ENCODE measurements around the gene PPP1R9A. TPM values are rescaled to one million over a fixed set of nuclear protein-coding genes. Genes with fewer than 3 reads are reported as not detected.

The PPP1R9A gene
- total RNA-seq, 2 experiments from 2014 or later, result 0.07 TPM; not detected in 1

- Mint-ChIP-seq H3K27ac (no peak overlapping the region), H3K4me1 (no peaks in the 10 kb centered on the region), H3K4me3 (no peak overlapping the region), H3K9me3 (ENCODE audit: low read depth) (no peaks in the 10 kb centered on the region), H3K36me3 (no peaks in the 10 kb centered on the region), H3K27me3 (no peaks in the 10 kb centered on the region)
- ATAC-seq (no peak), DNase-seq (no peak)
- CTCF ChIA-PET, result interaction anchor here (0.7 kb wide), 1 partner anchor 465 kb away, joined by 3 read pairs; no protein-coding TSS in a partner anchor
Measured at GRCh38 chr7:95046494-95047240, 139.3 kb downstream of the PPP1R9A start.

- H3K9me3 Mint-ChIP-seq (ENCODE audit: low read depth), result no peaks in the 10 kb centered on the region
- H3K4me3 Mint-ChIP-seq, result no peak overlapping the region
- no peak for DNase-seq
- CTCF ChIA-PET, result no interaction called here
- no peaks in the 10 kb centered on the region for H3K36me3 Mint-ChIP-seq
- H3K27me3 Mint-ChIP-seq, result no peaks in the 10 kb centered on the region
- no peak overlapping the region for H3K27ac Mint-ChIP-seq
- H3K4me1 Mint-ChIP-seq, result no peaks in the 10 kb centered on the region
- no peak for ATAC-seq
Measured at GRCh38 chr7:95047291-95047690, 139.9 kb downstream of the PPP1R9A start.

DNA sequence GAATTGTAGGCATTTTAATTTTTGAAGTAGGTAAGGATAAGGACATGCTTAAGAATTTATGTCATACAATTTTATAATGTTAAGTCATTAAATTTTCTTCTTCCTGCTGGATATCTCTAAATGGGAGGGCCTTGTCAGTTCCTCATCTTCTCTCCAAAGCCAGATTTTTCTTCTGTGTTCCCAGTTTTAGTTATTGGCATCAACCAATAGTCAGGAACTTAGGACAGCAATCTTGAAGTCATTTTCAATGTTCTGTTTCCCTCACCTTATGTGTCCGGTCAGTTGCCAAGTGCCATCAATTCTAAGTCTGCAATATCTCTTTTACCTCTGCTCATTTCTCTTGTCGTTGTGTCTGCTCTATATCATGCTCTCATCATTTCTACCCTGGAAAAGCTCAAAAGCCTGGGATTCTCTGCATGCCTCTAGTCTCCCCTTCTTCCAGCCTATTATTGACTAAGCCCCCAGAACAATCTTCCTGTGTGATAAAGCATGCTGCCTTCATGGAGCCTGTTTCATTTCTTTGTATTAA lies 145.2 kb downstream of the PPP1R9A start:
- H3K27ac Mint-ChIP-seq, result no peak overlapping the region
- no peaks in the 10 kb centered on the region for H3K27me3 Mint-ChIP-seq
- no peak for ATAC-seq
- H3K9me3 Mint-ChIP-seq (ENCODE audit: low read depth), result no peaks in the 10 kb centered on the region
- H3K4me3 Mint-ChIP-seq, result no peak overlapping the region
- H3K4me1 Mint-ChIP-seq, result no peaks in the 10 kb centered on the region
- CTCF ChIA-PET, result no interaction called here
- no peaks in the 10 kb centered on the region for H3K36me3 Mint-ChIP-seq
- DNase-seq, result no peak

GRCh38 chr7:95054386-95054785 lies 147.0 kb downstream of the PPP1R9A start:
- H3K9me3 Mint-ChIP-seq (ENCODE audit: low read depth), result no peaks in the 10 kb centered on the region
- peaks cover 2% of the 10 kb centered on the region for H3K27me3 Mint-ChIP-seq
- H3K4me3 Mint-ChIP-seq, result no peak overlapping the region
- H3K4me1 Mint-ChIP-seq, result no peaks in the 10 kb centered on the region
- no peak for ATAC-seq
- H3K27ac Mint-ChIP-seq, result no peak overlapping the region
- no peaks in the 10 kb centered on the region for H3K36me3 Mint-ChIP-seq
- no peak for DNase-seq
- CTCF ChIA-PET, result no interaction called here

DNA sequence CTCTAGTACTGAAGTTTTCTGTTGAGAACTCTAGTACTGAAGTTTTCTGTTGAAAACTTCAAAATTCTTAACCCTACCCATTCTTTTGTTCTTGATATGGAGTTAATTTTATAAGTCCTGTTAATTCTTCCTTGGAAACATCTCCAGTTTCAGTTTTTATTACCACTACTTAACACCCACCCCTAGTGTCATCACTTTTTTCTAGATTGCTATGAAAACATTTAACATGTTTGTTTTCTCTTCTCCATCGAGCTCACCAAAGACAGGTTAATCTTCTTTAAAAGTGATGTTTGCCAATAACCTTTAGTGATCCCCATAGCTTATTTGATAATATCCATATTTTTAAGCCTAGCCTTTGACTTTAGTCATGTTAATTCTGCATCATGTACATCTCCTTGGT lies 147.9 kb downstream of the PPP1R9A start:
- CTCF ChIA-PET, result no interaction called here
- Mint-ChIP-seq H3K36me3 (no peaks in the 10 kb centered on the region), H3K27ac (no peak overlapping the region), H3K27me3 (peaks cover 2% of the 10 kb centered on the region), H3K9me3 (ENCODE audit: low read depth) (peaks cover 2% of the 10 kb centered on the region), H3K4me1 (no peaks in the 10 kb centered on the region), H3K4me3 (no peak overlapping the region)
- ATAC-seq (no peak), DNase-seq (no peak)

DNA sequence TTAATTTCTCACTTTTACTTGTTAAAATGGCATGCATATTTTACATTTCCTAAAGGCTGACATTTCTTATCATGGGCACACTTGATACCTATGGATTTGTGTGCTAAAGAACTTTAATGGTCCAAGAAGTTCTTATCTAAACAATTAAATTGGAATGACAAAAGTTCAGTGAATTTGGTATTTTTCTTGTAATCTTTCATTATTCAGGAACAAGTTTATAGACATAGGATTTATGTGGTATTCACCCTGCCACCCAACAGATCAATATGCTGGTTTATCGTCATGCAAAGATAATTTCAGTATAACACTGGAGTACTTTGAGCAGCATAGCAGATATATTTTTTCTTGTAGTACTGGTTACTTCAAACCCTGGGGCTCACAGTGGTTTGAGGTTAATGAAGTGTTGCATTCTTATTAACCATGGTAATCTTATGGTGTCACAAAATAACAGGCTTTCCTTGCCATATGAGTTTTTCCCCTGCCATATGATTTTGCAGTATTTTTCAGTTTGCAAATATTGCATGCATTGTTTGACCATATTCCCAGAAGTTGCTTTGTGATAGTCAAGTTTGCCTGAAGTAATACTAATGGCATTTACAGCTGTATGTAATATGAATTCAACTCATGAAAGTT lies 148.8 kb downstream of the PPP1R9A start:
- CTCF ChIA-PET, result no interaction called here
- Mint-ChIP-seq H3K9me3 (ENCODE audit: low read depth) (peaks cover 2% of the 10 kb centered on the region), H3K27me3 (peaks cover 2% of the 10 kb centered on the region), H3K4me3 (no peak overlapping the region), H3K4me1 (no peaks in the 10 kb centered on the region), H3K27ac (no peak overlapping the region), H3K36me3 (no peaks in the 10 kb centered on the region)
- no peak for ATAC-seq
- no peak for DNase-seq

- Mint-ChIP-seq H3K27me3 (peaks cover 2% of the 10 kb centered on the region), H3K9me3 (ENCODE audit: low read depth) (peaks cover 2% of the 10 kb centered on the region), H3K4me3 (no peak overlapping the region), H3K36me3 (no peaks in the 10 kb centered on the region), H3K4me1 (no peaks in the 10 kb centered on the region), H3K27ac (no peak overlapping the region)
- DNase-seq (no peak), ATAC-seq (no peak)
- CTCF ChIA-PET, result interaction anchor here (0.7 kb wide), 1 partner anchor 77 kb away, joined by 3 read pairs; no protein-coding TSS in a partner anchor
Measured at GRCh38 chr7:95056901-95057300, 149.5 kb downstream of the PPP1R9A start.

- Mint-ChIP-seq H3K4me3 (no peak overlapping the region), H3K9me3 (ENCODE audit: low read depth) (peaks cover 2% of the 10 kb centered on the region), H3K4me1 (no peaks in the 10 kb centered on the region), H3K27me3 (peaks cover 2% of the 10 kb centered on the region), H3K27ac (no peak overlapping the region), H3K36me3 (no peaks in the 10 kb centered on the region)
- ATAC-seq, result no peak
- DNase-seq, result no peak
- CTCF ChIA-PET, result no interaction called here
Measured at GRCh38 chr7:95059842-95060313, 152.5 kb downstream of the PPP1R9A start.

- Mint-ChIP-seq H3K4me3 (no peak overlapping the region), H3K9me3 (ENCODE audit: low read depth) (peaks cover 2% of the 10 kb centered on the region), H3K4me1 (no peaks in the 10 kb centered on the region), H3K27me3 (peaks cover 2% of the 10 kb centered on the region), H3K36me3 (no peaks in the 10 kb centered on the region), H3K27ac (no peak overlapping the region)
- no peak for ATAC-seq
- CTCF ChIA-PET, result no interaction called here
- no peak for DNase-seq
Measured at GRCh38 chr7:95062901-95063300, 155.5 kb downstream of the PPP1R9A start.

DNA sequence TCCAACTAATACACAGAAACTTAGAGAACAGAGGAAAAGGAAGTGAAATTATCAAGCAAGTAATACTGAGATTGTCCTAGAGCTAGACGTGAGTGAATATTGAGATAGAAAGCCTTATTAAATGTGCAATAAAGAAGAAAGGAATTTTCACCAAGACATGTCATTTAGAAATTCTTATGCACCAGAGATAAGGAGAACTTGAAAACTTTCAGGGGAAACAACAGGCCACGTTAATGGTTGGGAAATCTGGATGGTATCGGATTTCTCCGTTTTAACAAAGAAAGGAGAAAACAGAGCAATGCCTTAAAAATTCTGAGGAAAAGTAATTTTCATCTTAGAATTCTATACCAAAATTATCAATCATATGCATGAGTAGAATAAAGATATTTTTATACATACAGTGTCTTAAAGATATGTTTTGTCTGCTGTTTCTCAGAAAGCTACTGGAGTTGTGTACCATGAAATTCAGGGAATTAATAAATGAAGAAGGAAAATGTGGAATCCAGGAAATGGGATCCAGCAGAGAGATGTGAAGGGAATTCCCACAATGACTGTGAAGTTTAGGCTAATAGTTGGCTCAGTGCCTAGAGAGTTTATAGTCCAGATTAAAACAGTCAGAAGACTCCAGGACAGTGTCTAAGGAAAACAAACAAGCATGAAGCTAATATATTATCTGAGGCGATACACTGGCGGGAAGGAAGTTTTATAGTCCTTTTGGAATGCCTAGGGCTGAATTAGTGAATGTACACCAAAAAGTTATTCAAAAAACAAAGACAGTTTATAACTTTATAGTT lies 159.5 kb downstream of the PPP1R9A start:
- CTCF ChIA-PET, result no interaction called here
- no peaks in the 10 kb centered on the region for H3K9me3 Mint-ChIP-seq (ENCODE audit: low read depth)
- no peaks in the 10 kb centered on the region for H3K27me3 Mint-ChIP-seq
- H3K4me3 Mint-ChIP-seq, result no peak overlapping the region
- no peak overlapping the region for H3K27ac Mint-ChIP-seq
- no peak for ATAC-seq
- no peaks in the 10 kb centered on the region for H3K4me1 Mint-ChIP-seq
- DNase-seq, result no peak
- no peaks in the 10 kb centered on the region for H3K36me3 Mint-ChIP-seq

DNA sequence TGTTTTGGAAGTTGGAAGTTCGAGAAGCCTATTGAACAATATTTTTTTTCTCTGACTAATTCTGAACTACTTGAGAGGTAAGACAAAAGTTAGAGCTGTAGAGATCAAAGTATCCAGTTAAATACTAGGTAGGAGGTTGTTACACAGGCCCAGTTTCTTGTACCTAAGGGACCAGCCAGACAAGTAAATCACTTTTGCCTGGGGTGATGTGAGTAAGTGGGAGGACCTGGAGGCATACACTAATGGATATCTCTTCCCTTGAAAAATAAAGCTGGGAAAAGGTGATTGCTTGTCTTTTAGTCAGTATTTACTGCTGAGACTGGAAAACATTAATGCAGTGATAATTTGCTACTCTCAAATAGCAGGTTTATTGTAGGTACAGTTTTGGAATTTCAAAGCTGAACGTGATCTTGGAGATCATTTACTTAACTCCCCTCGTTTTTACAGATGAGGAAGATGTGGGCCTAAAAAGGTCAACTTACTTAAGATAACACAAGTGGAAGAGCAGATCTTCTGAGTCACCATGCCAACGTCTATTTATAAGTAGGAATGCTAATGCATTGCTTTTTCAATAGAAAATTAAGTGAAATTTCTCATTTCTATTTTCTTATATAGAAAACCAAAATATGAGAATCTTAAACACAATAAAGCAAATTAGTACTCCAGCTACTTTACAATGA lies 181.3 kb downstream of the PPP1R9A start:
- no peaks in the 10 kb centered on the region for H3K9me3 Mint-ChIP-seq (ENCODE audit: low read depth)
- H3K4me3 Mint-ChIP-seq, result no peak overlapping the region
- H3K36me3 Mint-ChIP-seq, result no peaks in the 10 kb centered on the region
- H3K4me1 Mint-ChIP-seq, result no peaks in the 10 kb centered on the region
- no peaks in the 10 kb centered on the region for H3K27me3 Mint-ChIP-seq
- ATAC-seq (no peak), DNase-seq (no peak)
- CTCF ChIA-PET, result interaction anchor here (1.2 kb wide), 1 partner anchor 389 kb away, joined by 3 read pairs; no protein-coding TSS in a partner anchor
- H3K27ac Mint-ChIP-seq, result no peak overlapping the region

DNA sequence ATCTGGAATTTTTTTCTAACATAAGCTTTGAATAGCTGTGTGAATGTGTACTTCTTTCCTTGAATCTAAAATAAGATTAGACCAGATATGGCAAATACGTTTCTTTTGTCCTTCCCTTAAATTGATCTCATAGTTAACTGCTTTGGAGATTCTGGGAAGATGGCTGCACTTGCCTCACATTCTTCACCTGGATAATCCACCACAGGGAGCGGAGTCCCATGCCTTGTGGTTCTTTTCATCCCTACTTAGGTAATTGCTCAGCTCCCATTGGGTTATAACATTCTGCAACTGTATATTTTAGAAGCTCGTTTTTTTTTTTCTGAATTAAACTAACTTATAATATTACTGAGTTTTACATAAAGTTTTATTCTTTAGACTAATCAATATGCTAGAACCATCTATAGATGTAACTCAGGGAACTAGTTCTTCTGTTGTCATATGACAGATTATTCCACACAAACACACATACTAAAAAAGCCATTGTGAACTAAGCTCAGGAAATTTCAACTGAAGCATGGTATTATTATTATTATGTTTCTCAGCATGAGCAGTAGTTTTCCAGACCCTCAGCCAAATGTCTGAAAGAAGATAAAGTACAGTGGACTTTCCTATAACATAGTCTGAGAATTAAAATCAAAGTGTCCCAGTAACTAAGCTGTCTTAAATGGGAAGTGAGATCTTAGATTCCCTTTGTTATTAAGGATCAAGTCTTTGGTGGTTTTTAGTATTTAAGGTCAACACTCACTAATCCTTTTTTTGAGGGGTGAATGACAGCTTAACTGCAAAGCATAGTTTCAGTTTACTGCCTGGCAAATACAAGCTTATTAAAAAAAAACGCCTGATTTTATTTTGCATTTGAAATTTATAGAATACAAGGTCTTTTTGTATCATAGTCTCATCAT lies 182.3 kb downstream of the PPP1R9A start:
- Mint-ChIP-seq H3K4me3 (no peak overlapping the region), H3K36me3 (no peaks in the 10 kb centered on the region), H3K4me1 (no peaks in the 10 kb centered on the region), H3K9me3 (ENCODE audit: low read depth) (no peaks in the 10 kb centered on the region), H3K27me3 (no peaks in the 10 kb centered on the region), H3K27ac (no peak overlapping the region)
- DNase-seq (no peak), ATAC-seq (no peak)
- CTCF ChIA-PET, result interaction anchor here (1.2 kb wide), 1 partner anchor 388 kb away, joined by 3 read pairs; no protein-coding TSS in a partner anchor
